ENCODE data around the gene P2RX7. TPM values are rescaled to one million over a fixed set of nuclear protein-coding genes. Genes with fewer than 3 reads are reported as not detected.

The P2RX7 gene
- total and polyA plus RNA-seq, 9 of the 15 experiments (the other 6 are each of a cell fraction or from before 2014, with no cell fraction given): 0.04 to 0.65 (median 0.30) TPM

DNA sequence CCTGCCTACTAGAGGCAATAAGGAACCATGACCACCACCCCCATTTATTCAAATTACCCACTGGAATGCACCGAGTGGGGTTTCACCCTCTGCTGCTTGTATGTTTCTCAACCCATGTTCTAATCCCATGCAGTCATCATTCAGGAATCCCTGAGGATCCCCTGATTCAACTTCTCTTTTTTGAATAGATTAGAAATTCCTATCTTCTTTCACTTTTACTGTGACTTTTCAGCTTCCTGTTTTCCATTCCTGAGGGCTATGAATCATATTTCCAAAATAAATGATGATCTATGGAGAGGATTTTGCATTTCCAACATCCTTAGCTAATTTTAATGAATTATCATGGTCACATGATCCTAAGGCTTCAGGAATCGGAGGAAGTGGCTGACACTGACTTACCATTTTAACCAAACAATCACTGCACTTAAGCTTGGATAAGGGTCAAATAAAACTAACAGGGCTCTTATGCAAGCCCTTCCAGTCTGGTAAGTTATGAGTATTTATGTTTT lies 57.9 kb downstream of the P2RX7 start (continued):
- TF ChIP-seq, protein P1, sequence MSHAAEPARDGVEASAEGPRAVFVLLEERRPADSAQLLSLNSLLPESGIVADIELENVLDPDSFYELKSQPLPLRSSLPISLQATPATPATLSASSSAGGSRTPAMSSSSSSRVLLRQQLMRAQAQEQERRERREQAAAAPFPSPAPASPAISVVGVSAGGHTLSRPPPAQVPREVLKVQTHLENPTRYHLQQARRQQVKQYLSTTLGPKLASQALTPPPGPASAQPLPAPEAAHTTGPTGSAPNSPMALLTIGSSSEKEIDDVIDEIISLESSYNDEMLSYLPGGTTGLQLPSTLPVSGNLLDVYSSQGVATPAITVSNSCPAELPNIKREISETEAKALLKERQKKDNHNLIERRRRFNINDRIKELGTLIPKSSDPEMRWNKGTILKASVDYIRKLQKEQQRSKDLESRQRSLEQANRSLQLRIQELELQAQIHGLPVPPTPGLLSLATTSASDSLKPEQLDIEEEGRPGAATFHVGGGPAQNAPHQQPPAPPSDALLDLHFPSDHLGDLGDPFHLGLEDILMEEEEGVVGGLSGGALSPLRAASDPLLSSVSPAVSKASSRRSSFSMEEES (CRISPR knock-in tag; IDR thresholded peaks at IDR 0.05): peak; percentile 79
- TF ChIP-seq TEAD4 (IDR thresholded peaks at IDR 0.05; ENCODE audit: low read length): peak; percentile 60; the same call in 1 of the 2 replicates
- TF ChIP-seq TEAD4 (CRISPR knock-in tag; IDR thresholded peaks at IDR 0.05; ENCODE audit: borderline replicate concordance): no peak
- peak; percentile 78 for TF ChIP-seq FOSL1 (tag; conservative IDR thresholded peaks at IDR 0.05)

DNA sequence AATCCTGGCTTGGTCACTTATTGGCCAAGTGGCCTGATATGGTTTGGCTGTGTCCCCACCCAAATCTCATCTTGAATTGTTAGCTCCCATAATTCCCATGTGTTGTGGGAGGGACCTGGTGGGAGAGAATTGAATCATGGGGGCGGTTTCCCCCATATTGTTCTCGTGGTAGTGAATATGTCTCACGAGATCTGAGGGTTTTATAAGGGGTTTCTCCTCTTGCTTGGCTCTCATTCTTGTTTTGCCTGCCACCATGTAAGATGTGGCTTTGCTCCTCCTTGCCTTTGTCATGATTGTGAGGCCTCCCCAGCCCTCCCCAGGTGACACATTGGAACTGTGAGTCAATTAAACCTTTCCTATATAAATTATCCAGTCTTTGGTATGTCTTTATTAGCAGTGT lies 58.5 kb downstream of the P2RX7 start:
- Histone ChIP-seq H3K9ac (ENCODE audit: insufficient read depth in 1 of 2, low read depth in 2 of 2, low read length in 2 of 2) (no peak overlapping the region), H4K20me1 (replicated peaks; ENCODE audit: control insufficient read depth, insufficient read depth, low read length) (no peaks in the 10 kb centered on the region), H2AFZ (ENCODE audit: low read depth, low read length) (no peak overlapping the region), H3K36me3 (ENCODE audit: control insufficient read depth, insufficient read depth, low read length) (no peaks in the 10 kb centered on the region), H3K79me2 (ENCODE audit: control insufficient read depth, insufficient read depth, low read length) (no peaks in the 10 kb centered on the region), H3K27ac (ENCODE audit: extremely low read depth, low read depth, low read length) (no peak overlapping the region), H3K4me3 (no peak overlapping the region), H3K27me3 (ENCODE audit: control insufficient read depth in 2 of 2, insufficient read depth in 2 of 2, low read length in 2 of 2) (no peaks in the 10 kb centered on the region), H3K4me2 (ENCODE audit: insufficient read depth, low read length) (no peak overlapping the region), H3K9me3 (replicated peaks; ENCODE audit: control insufficient read depth, insufficient read depth, low read depth, low read length) (no peaks in the 10 kb centered on the region), H3K9me1 (ENCODE audit: control insufficient read depth, insufficient read depth, low read length) (no peaks in the 10 kb centered on the region), H3K4me1 (replicated peaks in 1 of 2; ENCODE audit: control insufficient read depth in 2 of 2, insufficient read depth in 2 of 2, low read length in 2 of 2) (peaks cover 8% of the 10 kb centered on the region in 2 experiments; a peak in 4 of 5 replicates)
- CTCF ChIA-PET (ENCODE audit: low intra/inter-chr PET ratio): no interaction called here
- intact Hi-C loops (cut with micrococcal nuclease) (no loop called here), in situ Hi-C loops (cut with MboI) (no loop called here)
- WGBS (ENCODE audit: insufficient coverage, low coverage, missing lambda C conversion rate): 62% methylated on average over 3 of the region's 3 CpGs
- POLR2A ChIA-PET: interaction anchor here (1.6 kb wide), 1 partner anchor 12 kb away, joined by 3 read pairs; no protein-coding TSS in a partner anchor
- TF ChIP-seq CBFA2T3 (IDR thresholded peaks at IDR 0.05) (no peak), ZNF436 (CRISPR knock-in tag; IDR thresholded peaks at IDR 0.05) (no peak), GABPB1 (CRISPR knock-in tag; IDR thresholded peaks at IDR 0.05) (no peak)
- DNase-seq (ENCODE audit: extremely low read depth in 1 of 4, low spot score in 3 of 4) (no peak), FAIRE-seq (no peak), ATAC-seq (no peak)
- BruUV-seq (replicated peaks): no TSS peak
